Breast epithelium (tissue), 3 donors: ENCODE measurements around the gene ADD2.

ENCODE experiments used
- POLR2A ChIP-seq: fragments of 450-650 bp; IDR thresholded peaks from one replicate; pipeline ENCODE4 v1.6.1; 2016; ENCODE audit warnings: antibody characterized with exemption, mild to moderate bottlenecking, moderate library complexity
- POLR2AphosphoS5 ChIP-seq, 3 donors: sonication (generic); formaldehyde crosslinking; IDR thresholded peaks; one replicate each; pipeline ENCODE4 v1.6.1; 2017; ENCODE audit warnings: antibody characterized with exemption in 3 of 3

DNA sequence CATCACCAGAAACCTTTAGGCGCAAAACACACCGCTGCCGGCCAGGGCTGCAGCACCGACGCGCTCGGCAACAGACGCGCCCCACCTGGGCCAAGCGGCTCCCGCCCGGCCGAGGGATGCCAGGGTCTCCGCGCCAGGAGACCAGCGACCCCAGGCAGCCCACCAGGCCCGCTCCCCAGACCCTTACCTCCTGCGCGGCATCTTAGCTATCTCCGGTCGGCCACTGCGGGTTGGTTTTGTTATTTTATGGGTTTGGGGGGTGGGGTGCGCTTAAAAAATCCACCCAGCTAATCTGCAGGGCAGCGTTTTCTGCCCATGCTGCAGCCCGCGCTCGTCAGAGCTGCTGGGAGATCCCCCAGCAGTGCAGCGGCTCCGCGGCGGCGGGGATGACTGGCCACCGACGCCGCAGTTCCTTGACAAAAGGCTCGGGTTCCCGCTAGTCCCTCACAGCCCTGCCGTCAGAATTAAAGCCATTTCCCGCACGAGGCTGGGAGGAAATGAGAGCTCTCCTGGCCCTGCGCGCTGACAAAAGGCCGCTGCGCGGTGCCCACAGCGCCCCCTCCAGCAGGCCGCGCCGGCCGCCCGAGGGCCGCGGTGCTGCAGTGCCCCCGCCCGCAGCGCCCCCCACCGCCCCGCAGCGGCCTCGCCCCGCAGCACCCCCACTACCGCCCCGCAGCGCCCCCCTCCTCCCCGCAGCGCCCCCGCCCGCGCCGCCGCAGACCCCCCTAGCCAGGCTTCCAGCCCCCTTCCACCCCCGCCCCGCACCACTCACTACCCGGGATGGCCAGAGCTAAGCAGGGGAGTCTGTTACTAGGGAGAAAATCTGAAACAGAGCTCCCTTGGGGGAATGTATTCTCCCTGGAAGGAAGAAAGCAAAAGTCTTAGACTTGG, at the start of gene ADD2:
- no peak for TF ChIP-seq POLR2AphosphoS5 (IDR thresholded peaks at IDR 0.05)
- no peak for TF ChIP-seq POLR2A
